Smooth muscle cell (in vitro differentiated cells): ENCODE results near the gene GJA3. TPM values are rescaled to one million over a fixed set of nuclear protein-coding genes. Genes with fewer than 3 reads are reported as not detected.
A peak's percentile ranks its signal among the peaks of the same experiment; 100 is the strongest.

Source experiments
- DNase-seq: peaks from one replicate; lab custom pipeline; 2025; ENCODE audit not compliant: unreplicated experiment; lab: John Stamatoyannopoulos, UW
- H2AFZ ChIP-seq: fragments of 200-600 bp; sonication (generic); 2 replicates; pipeline ENCODE4 v1.6.0; 2016; ENCODE audit warnings: antibody characterized with exemption, low read depth, mild to moderate bottlenecking
- H3F3A ChIP-seq: fragments of 200-600 bp; sonication (generic); 2 replicates; pipeline ENCODE4 v1.6.0; 2017; ENCODE audit warnings: antibody characterized with exemption, low read depth
- H3K27ac ChIP-seq: fragments of 200-600 bp; sonication (generic); 2 replicates; pipeline ENCODE4 v1.5.1; 2016; ENCODE audit warnings: low read depth, mild to moderate bottlenecking
- H3K27me3 ChIP-seq: fragments of 200-600 bp; sonication (generic); 2 replicates; pipeline ENCODE4 v1.6.1; 2016; ENCODE audit warnings: low read depth, mild to moderate bottlenecking
- H3K36me3 ChIP-seq: fragments of 200-600 bp; sonication (generic); 2 replicates; pipeline ENCODE4 v1.5.1; 2016; ENCODE audit warnings: low read depth
- H3K4me1 ChIP-seq: fragments of 200-600 bp; sonication (generic); 2 replicates; pipeline ENCODE4 v1.5.1; 2016; ENCODE audit warnings: low read depth
- H3K4me2 ChIP-seq: fragments of 200-600 bp; sonication (generic); 2 replicates; pipeline ENCODE4 v1.6.0; 2016; ENCODE audit warnings: mild to moderate bottlenecking
- H3K4me3 ChIP-seq: fragments of 200-600 bp; sonication (generic); 2 replicates; pipeline ENCODE4 v1.5.1; 2016; ENCODE audit warnings: mild to moderate bottlenecking
- H3K79me2 ChIP-seq: fragments of 200-600 bp; sonication (generic); 2 replicates; pipeline ENCODE4 v1.6.0; 2016; ENCODE audit warnings: low read depth, mild to moderate bottlenecking
- H3K9ac ChIP-seq: fragments of 200-600 bp; sonication (generic); 2 replicates; pipeline ENCODE4 v1.6.0; 2016; ENCODE audit warnings: low read depth
- H3K9me3 ChIP-seq: fragments of 200-600 bp; sonication (generic); replicated peaks from 2 replicates; pipeline ENCODE4 v1.5.1; 2016; ENCODE audit warnings: low read depth
- H4K20me1 ChIP-seq: fragments of 200-600 bp; sonication (generic); 2 replicates; pipeline ENCODE4 v1.6.0; 2016; ENCODE audit warnings: low read depth
- CTCF ChIP-seq: fragments of 200-600 bp; sonication (generic); IDR thresholded peaks from 2 replicates; pipeline ENCODE4 v1.5.1; 2017; ENCODE audit warnings: borderline replicate concordance, mild to moderate bottlenecking, antibody characterized with exemption; ENCODE audit not compliant: insufficient read depth, poor library complexity, severe bottlenecking
- WGBS: methylation state at CpG from one replicate; pipeline ENCODE4 v1.1.7; 2016; ENCODE audit warnings: low lambda C conversion rate; 5-methylcytosine and 5-hydroxymethylcytosine counted together
- polyA plus RNA-seq: library from polyadenylated mRNA; unstranded; fragments of >200 nt; fragmentation: Nextera tagmentation; extraction: Ambion mirVana; gene quantifications from 2 replicates; pipeline ENCODE4 v1.2.1, GENCODE V29; 2016
- total RNA-seq: library from RNA; depleted of rRNA; stranded (reverse); fragments of >200 nt; gene quantifications from 2 replicates; pipeline ENCODE4 v1.2.3, GENCODE V29; 2014

The GJA3 gene
- total and polyA plus RNA-seq, 2 experiments from 2014 or later, result 1.3 to 1.5 TPM

- Histone ChIP-seq H3F3A (peaks cover 5% of the 10 kb centered on the region), H4K20me1 (no peaks in the 10 kb centered on the region), H2AFZ (peak overlapping the region; percentile 84), H3K36me3 (no peaks in the 10 kb centered on the region), H3K9me3 (no peaks in the 10 kb centered on the region), H3K27ac (peak overlapping the region; percentile 55), H3K4me2 (peak overlapping the region; percentile 86), H3K4me3 (peak overlapping the region; percentile 55), H3K9ac (peak overlapping the region; percentile 68), H3K27me3 (peaks cover 18% of the 10 kb centered on the region), H3K4me1 (peaks cover 6% of the 10 kb centered on the region), H3K79me2 (no peaks in the 10 kb centered on the region)
- peak; percentile 71 for DNase-seq
- WGBS, result 2% methylated on average over 69 of the region's 82 CpGs
- peak; percentile 21 for TF ChIP-seq CTCF
Measured at GRCh38 chr13:20127562-20128458, 33.0 kb downstream of the GJA3 start.

GRCh38 chr13:20127262-20127561 is 33.6 kb downstream of the GJA3 start:
- DNase-seq, result no peak
- H3K4me3 ChIP-seq, result peak overlapping the region; percentile 55
- H4K20me1 ChIP-seq, result no peaks in the 10 kb centered on the region
- no peak overlapping the region for H3K9ac ChIP-seq
- H3K27ac ChIP-seq, result peak overlapping the region; percentile 55
- H2AFZ ChIP-seq, result peak overlapping the region; percentile 84
- H3K27me3 ChIP-seq, result peaks cover 18% of the 10 kb centered on the region
- H3K9me3 ChIP-seq, result no peaks in the 10 kb centered on the region
- TF ChIP-seq CTCF, result no peak
- peak overlapping the region; percentile 86 for H3K4me2 ChIP-seq
- H3F3A ChIP-seq, result peaks cover 5% of the 10 kb centered on the region
- no peaks in the 10 kb centered on the region for H3K79me2 ChIP-seq
- H3K4me1 ChIP-seq, result peaks cover 6% of the 10 kb centered on the region
- H3K36me3 ChIP-seq, result no peaks in the 10 kb centered on the region
- WGBS, result 46% methylated on average over 6 of the region's 6 CpGs

- Histone ChIP-seq H3K4me1 (peaks cover 6% of the 10 kb centered on the region), H3K79me2 (no peaks in the 10 kb centered on the region), H4K20me1 (no peaks in the 10 kb centered on the region), H3K36me3 (no peaks in the 10 kb centered on the region), H3K4me2 (no peak overlapping the region), H2AFZ (no peak overlapping the region), H3K4me3 (no peak overlapping the region), H3K27ac (no peak overlapping the region), H3K9me3 (no peaks in the 10 kb centered on the region), H3K9ac (no peak overlapping the region), H3F3A (peaks cover 5% of the 10 kb centered on the region), H3K27me3 (peaks cover 16% of the 10 kb centered on the region)
- TF ChIP-seq CTCF, result no peak
- no peak for DNase-seq
- WGBS, result 82% methylated on average over 16 of the region's 16 CpGs
Measured at GRCh38 chr13:20126541-20127261, 34.2 kb downstream of the GJA3 start.
